Cardiac septum (tissue), 1 donor: ENCODE measurements around the gene USP25. TPM values are rescaled to one million over a fixed set of nuclear protein-coding genes. Genes with fewer than 3 reads are reported as not detected.

ENCODE experiments used
- DNase-seq: peaks from one replicate; pipeline ENCODE4 v3.0.0-alpha.2; 2020; ENCODE audit warnings: low spot score
- intact Hi-C: fragments of 100-400 bp; cut with DNase I; formaldehyde crosslinking; loops from one replicate; pipeline ENCODE4 v1.14.0; 2022
- long read RNA-seq: library from polyadenylated mRNA; unstranded; transcript quantifications from one replicate; pipeline ENCODE4 v2.0.0, GENCODE V29; 2021
- total RNA-seq: library from RNA; stranded (reverse); fragmentation: NEBNext Ultra II Directional; extraction: Animal tissue kit (Norgen Biotek cat#: 25700); gene quantifications from one replicate; pipeline ENCODE4 v1.2.1, GENCODE V29; 2021
- donor health status: DM: no; HTN: no; CAD: no.

USP25 gene
- total RNA-seq: 45.7 TPM
- long read RNA-seq, full-length matches to known transcripts: 20 of 38 reads
- long read RNA-seq, partial matches to known transcripts: 5 of 38 reads
- long read RNA-seq, other reads (novel, unspliced or antisense): 13 of 38 reads

DNA sequence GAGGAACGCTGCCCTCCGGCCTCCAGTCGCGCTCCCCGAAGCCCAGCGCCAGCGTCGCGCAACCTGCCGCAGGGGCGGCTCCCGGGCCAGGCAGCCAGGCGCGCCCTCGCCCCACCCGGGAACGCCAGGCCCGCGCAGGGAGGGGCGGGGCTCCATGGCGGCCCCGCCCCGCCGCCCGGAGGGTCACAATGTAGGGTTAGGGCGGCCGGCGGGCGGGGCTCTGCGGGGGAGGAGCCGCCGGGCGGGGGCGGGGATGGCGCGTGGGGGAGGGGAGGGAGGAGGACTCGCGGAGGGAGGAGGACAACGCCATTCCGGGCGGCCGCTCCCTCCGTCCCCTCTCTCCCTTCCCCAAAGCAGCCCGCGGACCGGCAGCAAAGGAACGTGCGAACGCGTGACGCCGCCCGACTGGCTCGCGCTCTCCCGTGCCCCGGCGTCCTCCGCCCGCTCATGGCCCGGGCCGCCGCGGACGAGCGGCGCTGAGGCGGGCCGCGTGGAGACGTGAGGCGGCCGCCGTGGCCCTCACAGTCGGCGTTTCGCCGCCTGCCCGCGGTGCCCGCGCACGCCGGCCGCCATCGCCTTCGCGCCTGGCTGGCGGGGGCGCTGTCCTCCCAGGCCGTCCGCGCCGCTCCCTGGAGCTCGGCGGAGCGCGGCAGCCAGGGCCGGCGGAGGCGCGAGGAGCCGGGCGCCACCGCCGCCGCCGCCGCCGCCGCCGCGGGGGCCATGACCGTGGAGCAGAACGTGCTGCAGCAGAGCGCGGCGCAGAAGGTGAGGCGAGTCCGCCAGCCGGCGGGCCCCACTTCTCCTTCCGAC is at the start of gene USP25:
TSS of gene USP25 (plus strand) at position 309 of the 810 bp plus-strand sequence. CDS start at position 721, 412 bp downstream.
- DNase-seq: peak; percentile 97
- intact Hi-C loops: loop anchor here (5.0 kb wide), 1 partner anchor 97 kb away; no protein-coding TSS in a partner anchor

- no peak for DNase-seq
- intact Hi-C loops: no loop called here
Observed at GRCh38 chr21:15682186-15682895, 47.4 kb upstream of the USP25 start.

DNA sequence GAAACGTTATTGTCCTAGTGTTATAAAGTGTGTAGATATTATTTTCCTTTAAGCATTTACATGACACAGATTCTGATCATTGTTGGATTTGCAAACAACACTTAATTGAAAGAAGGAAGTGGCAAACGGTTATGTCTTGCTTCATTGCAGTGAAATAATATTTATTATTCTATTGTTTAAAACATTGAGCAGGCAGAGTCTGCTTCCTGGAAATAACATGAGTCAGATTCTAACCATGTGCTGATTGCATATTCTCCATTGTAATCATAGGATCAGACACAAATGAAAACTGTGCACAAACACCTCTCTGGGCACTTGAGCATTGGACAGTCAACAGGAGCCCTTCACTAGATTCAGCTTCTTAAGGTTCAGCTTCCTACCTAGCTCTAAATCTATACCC is 46.8 kb upstream of the USP25 start:
- no peak for DNase-seq
- intact Hi-C loops: no loop called here

DNA sequence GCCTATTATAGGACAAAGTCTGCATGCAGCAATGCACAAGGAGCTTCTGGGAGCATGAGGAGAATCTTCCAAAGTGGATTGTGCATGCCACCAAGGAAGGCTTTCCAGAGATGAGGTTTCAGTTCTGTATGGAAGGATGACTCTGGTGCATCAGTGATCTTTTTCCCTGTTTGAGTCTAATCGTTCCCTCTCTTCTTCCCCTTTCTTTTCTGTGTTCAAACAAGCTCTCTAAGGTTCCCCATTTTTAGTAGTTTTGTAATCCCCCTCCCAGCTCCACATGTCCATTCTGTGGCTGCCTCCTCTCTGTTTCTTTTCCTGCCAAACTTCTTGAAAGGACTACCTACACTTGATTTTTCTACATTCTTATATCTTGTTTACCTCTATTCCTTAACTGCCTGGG is 43.3 kb upstream of the USP25 start:
- intact Hi-C loops: no loop called here
- no peak for DNase-seq

- no peak for DNase-seq
- intact Hi-C loops: no loop called here
Observed at GRCh38 chr21:15687208-15687607, 42.6 kb upstream of the USP25 start.

GRCh38 chr21:15688016-15688415 is 41.8 kb upstream of the USP25 start:
- DNase-seq: no peak
- intact Hi-C loops: no loop called here

GRCh38 chr21:15688809-15689208 is 41.0 kb upstream of the USP25 start:
- DNase-seq: no peak
- intact Hi-C loops: no loop called here

GRCh38 chr21:15692711-15693110 is 37.1 kb upstream of the USP25 start:
- intact Hi-C loops: no loop called here

GRCh38 chr21:15695241-15695640 is 34.5 kb upstream of the USP25 start:
- DNase-seq: no peak
- intact Hi-C loops: no loop called here

More at GRCh38 chr21:15692711-15693110, 37.1 kb upstream of the USP25 start:
- DNase-seq: no peak

DNA sequence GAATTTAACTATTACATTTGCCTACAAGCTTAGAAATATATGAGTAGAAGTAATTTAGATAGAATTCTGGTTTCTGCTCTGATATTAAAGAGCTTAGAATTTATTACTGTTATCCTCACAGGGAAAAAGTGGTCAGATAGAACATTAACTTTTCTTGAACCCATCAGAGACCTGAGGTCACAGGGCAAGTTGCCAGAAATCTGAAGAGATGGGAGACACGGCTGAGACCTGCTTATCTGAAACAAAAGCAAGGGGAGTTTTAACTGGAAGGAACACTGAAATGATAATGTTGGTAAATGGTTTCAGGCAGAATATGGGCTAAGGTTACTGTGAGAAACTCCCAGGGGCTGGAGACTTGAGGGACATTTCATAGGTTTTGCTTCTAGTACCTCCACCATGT is 28.0 kb upstream of the USP25 start:
- no peak for DNase-seq
- intact Hi-C loops: no loop called here

DNA sequence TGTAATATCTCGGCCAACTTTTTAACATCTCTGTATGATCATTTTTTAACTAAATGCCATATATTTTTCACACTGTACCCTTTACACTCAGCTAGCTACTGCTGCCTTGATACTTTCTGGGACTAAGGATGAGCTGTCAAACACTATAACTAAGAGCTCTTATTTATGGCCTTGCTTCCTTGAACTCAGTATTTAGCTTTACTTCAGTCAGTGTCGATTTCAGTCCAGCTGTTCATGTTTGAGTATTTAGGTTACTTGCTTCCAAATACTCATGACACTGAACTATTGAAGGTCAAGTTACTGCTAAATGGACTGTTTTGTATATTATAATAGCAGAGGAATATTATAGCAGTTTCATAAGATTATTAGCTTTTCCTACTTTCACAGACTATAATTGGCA is 25.9 kb upstream of the USP25 start:
- intact Hi-C loops: no loop called here
- no peak for DNase-seq

GRCh38 chr21:15706696-15707095 is 23.1 kb upstream of the USP25 start:
- DNase-seq: no peak
- intact Hi-C loops: no loop called here

GRCh38 chr21:15713412-15713811 is 16.4 kb upstream of the USP25 start:
- no peak for DNase-seq
- intact Hi-C loops: no loop called here

DNA sequence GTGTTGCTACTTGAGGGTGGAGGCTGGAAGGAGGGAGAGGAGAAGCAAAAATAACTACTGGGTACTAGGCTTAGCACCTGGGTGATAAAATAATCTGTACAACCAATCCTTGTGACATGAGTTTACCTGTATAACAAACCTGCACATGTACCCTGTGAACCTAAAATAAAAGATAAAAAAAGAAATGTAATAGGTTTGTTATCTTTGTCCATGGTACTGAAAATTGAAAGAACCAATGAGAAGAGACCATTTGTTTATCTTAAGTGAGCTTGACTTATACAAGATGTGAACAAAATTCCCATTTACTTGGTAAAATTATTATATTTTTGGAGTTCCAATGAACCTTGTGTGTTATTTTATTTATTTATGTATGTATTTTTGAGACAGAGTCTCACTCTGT is 11.1 kb upstream of the USP25 start:
- DNase-seq: no peak
- intact Hi-C loops: no loop called here

GRCh38 chr21:15719976-15720375 is 9.8 kb upstream of the USP25 start:
- no peak for DNase-seq
- intact Hi-C loops: no loop called here

DNA sequence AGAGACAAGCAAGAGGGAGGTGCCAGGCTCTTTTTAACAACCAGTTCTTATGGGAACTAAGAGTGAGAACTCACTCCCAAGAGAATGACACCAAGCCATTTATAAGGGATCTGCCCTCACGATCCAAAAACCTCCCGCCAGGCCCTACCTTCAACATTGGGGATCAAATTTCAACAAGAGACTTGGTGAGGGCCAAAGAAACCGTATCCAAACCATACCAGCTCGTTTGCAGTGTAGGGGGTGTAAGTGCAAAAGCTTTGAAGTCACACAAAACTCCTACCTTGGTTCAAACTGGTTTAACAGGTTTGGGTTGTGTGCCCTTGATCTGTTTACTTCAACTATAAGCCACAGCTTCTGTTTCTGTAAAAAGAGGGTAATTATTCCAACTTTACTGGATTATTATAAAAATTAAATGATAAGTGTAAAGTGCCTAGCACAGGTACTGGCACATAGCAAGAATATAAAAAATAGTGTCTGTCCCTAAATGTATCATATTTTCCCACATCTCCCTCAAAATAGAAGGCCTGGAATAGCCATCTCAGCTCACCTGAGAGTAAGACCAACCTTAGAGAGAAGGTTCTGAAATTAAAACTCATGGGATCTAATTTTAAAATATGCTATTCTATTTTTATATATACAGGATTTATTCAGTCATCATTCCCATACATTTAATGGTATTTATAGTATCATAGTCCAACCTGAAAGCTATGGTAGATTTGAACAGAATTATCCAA is 7.0 kb upstream of the USP25 start:
- intact Hi-C loops: no loop called here
- no peak for DNase-seq

DNA sequence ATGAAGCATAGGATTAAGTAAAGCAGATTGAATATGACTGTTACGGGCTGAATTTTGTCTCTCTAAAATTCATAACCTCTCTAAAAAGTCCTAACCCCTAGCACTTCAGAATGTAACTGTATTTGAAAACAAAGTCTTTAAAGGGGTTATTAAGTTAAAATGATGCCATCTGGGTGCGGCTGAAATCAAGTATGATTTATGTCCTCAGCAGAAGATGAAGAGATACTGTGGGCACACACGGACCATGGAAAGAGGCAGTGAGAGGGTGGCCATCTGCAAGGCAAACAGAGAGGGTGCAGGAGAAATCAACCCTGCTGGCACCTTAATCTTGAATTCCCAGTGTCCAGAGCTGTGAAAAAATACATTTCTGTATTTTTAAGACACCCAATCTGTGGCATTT is 3.8 kb upstream of the USP25 start:
- intact Hi-C loops: no loop called here

DNA sequence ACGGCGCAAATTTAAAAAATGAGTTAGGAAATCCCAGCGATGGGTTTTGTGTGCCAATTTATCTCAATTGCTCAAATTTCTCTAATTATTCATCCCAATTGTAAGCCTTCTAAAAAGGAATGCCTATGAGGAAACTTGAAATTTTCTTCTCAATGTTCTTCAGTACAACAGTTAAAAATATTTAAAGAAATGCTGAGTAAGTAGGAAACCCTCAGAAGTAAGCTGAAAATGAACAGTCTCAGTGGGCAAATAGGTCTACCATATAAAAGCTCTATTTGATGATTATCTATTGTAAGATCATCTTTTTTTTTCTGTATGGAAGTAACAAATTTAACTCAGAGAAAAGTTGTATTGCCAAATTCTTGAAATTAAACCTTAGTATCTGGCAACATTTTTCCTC is 1.7 kb upstream of the USP25 start:
- intact Hi-C loops: no loop called here
- DNase-seq: no peak

More for the DNA sequence above, 3.8 kb upstream of the USP25 start:
- no peak for DNase-seq

- intact Hi-C loops: no loop called here
- no peak for DNase-seq
Observed at GRCh38 chr21:15729346-15729673, 472 bp upstream of the USP25 start.
